GM19240 (cell line): Measurements from ENCODE around the gene SPG11.

ENCODE experiments used
- DNase-seq: peaks from one replicate; pipeline ENCODE4 v3.0.0; 2011; ENCODE audit warnings: low spot score; ENCODE audit not compliant: insufficient read length

SPG11 gene

DNA sequence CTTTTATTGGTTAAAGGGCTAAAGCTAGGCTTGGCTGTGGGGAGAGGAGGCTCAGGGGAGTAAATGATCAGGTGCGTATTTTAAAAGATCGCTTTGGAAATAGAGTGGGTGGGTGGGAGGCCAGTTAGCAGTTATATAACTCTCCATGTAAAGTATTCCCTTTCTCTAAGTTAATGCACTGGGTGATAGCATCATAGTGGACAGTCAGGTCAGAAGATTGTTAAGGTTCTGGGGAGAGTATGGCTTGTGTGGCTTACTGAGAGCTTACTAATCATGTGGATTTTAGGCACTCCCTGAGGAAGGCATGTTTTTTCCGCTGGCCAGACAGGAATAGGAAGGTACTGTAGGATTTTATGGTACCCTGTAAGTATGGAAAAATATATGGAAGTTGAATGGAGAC lies 132.8 kb downstream of the SPG11 start:
- DNase-seq: no peak

DNA sequence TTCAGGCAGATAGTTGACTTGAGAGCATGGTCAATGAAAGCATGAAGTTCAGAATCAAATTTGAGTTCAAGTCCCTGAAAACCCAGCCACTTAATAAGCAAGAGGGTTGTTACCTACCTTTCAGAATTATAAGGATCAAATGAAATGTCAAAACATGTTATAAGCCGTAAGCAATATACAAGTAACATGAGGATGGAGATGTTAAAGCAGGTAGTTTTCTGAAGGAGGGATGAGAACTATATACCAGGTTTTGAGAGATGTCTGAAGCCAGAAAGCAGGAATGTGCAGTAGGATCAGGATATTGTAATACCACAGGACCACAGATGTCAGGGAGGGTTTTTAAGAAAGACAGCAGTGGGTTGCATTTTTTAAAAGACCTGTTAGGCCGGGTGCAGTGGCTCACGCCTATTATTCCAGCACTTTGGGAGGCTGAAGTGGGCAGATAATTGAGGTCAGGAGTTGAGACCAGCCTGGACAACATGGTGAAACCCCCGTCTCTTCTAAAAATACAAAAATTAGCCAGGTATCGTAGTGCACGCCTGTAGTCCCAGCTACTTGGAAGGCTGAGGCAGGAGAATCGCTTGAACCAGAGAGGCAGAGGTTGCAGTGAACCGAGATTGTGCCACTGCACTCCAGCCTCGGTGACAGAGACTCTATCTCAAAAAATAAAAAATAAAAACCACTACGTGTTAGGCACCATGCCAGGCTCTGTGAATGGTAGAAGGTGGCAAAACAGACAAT lies 133.4 kb downstream of the SPG11 start:
- no peak for DNase-seq

DNA sequence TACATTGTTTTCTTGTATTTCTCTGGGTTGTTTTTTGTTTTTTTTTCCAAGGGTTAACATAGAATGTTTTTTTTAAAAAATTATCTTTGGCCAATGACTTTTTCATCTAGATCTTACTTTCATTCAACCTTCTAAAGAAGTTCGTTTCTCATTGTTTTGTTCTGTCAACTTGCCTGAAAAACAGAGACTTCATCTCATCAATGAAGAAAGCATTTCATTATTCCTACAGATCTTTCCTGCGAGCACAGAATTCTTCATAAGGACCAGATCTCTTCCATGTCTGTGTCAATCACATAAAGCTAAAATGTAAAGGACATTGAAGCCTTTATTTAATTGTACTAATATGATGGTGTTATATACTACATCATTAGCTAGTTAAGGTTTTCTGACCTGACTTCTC lies 136.2 kb downstream of the SPG11 start:
- DNase-seq: no peak

DNA sequence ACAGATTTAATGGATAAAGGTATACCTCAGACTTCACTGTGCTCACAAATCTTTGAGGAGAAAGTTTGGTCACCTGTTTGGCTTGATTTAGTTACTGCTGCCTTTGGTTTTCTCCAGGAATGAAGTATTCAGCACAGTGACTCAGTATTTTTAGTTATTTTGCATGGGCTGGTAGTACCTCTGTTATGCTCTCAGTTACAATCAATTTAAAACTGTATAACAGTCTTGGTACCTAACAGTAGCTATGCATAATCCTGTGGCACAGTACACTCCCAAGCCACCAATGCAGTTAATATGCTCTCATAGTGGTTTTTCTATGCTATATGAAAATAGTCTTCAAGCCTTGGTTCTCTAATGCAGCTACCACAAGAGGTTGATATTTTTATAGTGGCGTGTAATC lies 138.4 kb downstream of the SPG11 start:
- no peak for DNase-seq

DNA sequence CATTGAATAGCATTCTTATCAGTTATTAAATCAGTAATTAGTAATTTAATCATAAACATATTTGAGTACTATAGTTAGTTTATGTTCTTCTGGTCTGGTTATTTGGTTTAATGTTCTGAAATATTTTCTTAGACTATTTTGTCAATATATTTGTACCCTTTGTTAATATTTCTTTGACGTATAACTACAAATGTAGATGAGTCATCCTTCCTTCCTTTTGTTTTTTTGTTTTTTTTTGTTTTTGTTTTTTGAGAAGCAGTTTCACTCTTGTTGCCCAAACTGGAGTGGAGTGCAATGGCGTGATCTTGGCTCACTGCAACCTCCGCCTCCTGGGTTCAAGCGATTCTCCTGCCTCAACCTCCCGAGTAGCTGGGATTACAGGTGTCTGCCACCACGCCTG lies 143.9 kb downstream of the SPG11 start:
- DNase-seq: no peak

DNA sequence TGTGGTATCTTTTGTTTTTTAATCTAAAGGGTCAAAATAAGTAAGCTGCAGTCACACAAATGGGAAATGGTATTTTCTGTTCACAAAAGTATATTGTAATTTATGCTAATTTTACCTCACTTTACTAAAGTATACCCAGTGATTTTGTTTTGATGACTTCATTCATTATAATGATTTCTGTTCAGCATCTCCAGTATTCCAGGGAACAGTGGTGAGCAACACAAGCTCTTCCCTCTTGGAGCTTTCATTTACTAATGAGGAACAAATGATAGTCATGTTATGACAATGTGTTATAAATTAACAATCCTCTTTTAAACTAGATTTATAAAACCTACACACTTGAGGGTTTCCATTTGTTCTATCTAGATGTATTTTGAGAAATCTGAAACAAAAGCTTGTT lies 147.0 kb downstream of the SPG11 start:
- DNase-seq: no peak
